Skeletal muscle tissue (tissue), 4 donors: Measurements from ENCODE around the gene EMILIN3. TPM values are rescaled to one million over a fixed set of nuclear protein-coding genes. Genes with fewer than 3 reads are reported as not detected.

Source experiments
- H3K27ac ChIP-seq: one replicate; pipeline ENCODE4 v1.7.0; 2013; ENCODE audit warnings: mild to moderate bottlenecking, low read depth, low read length, inconsistent platforms
- H3K27me3 ChIP-seq, 3 donors: one replicate each; pipeline ENCODE4 v1.7.0; 2013; ENCODE audit warnings: low read length in 3 of 3; ENCODE audit not compliant: control insufficient read depth in 3 of 3, insufficient read depth in 3 of 3
- H3K36me3 ChIP-seq, 3 donors: one replicate each; pipeline ENCODE4 v1.7.0; 2013; ENCODE audit warnings: low read length in 3 of 3; ENCODE audit not compliant: control insufficient read depth in 3 of 3, insufficient read depth in 3 of 3
- H3K4me1 ChIP-seq, 3 donors: one replicate each; pipeline ENCODE4 v1.7.0; 2013; ENCODE audit warnings: low read length in 3 of 3, mild to moderate bottlenecking in 3 of 3; ENCODE audit not compliant: control insufficient read depth in 3 of 3, insufficient read depth in 3 of 3
- H3K4me3 ChIP-seq, 3 donors: one replicate each; pipeline ENCODE4 v1.7.0; 2013; ENCODE audit warnings: low read length in 3 of 3
- H3K9ac ChIP-seq, 3 donors: one replicate each; pipeline ENCODE4 v1.7.0; 2013; ENCODE audit warnings: low read length in 3 of 3, mild to moderate bottlenecking in 3 of 3, moderate library complexity in 2 of 3, low read depth in 1 of 3
- H3K9me3 ChIP-seq, 3 donors: one replicate each; pipeline ENCODE4 v1.7.0; 2013; ENCODE audit warnings: low read length in 3 of 3; ENCODE audit not compliant: control insufficient read depth in 3 of 3
- total RNA-seq: library from RNA; depleted of rRNA; stranded (reverse); fragments of >200 nt; gene quantifications from one replicate; pipeline ENCODE4 v1.2.3, GENCODE V29; 2014
- donor health status: Osteomylitis.

EMILIN3 gene
- total RNA-seq, 1 donor from 2014 or later = 23.5 TPM

DNA sequence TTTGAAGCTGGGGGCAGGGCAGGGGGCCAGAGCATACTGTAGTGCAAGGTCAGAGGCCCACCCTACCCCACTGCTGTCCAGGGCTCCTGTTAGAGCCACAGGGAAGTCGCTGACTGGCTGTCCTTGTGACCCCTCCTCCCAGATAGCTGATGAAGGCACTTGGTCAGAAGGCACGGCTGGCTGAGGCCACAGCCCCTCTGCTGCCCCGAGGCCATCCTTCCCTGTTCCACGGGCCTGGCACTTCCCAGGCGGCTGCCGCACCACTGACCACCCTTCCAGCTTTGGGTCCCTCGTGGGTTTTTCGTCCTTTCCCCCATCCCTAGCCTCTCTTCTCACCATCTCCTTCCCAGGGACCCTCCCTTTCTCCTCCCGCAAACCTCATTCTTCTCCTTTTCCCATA is 9.2 kb upstream of the EMILIN3 start:
- Histone ChIP-seq H3K36me3 (no peaks in the 10 kb centered on the region), H3K9me3 (no peaks in the 10 kb centered on the region), H3K4me3 (no peak overlapping the region), H3K27me3 (peaks cover 0 to 2% (median 0%) of the 10 kb centered on the region in 3 donors), H3K4me1 (no peaks in the 10 kb centered on the region), H3K9ac (no peak overlapping the region), H3K27ac (no peak overlapping the region)

DNA sequence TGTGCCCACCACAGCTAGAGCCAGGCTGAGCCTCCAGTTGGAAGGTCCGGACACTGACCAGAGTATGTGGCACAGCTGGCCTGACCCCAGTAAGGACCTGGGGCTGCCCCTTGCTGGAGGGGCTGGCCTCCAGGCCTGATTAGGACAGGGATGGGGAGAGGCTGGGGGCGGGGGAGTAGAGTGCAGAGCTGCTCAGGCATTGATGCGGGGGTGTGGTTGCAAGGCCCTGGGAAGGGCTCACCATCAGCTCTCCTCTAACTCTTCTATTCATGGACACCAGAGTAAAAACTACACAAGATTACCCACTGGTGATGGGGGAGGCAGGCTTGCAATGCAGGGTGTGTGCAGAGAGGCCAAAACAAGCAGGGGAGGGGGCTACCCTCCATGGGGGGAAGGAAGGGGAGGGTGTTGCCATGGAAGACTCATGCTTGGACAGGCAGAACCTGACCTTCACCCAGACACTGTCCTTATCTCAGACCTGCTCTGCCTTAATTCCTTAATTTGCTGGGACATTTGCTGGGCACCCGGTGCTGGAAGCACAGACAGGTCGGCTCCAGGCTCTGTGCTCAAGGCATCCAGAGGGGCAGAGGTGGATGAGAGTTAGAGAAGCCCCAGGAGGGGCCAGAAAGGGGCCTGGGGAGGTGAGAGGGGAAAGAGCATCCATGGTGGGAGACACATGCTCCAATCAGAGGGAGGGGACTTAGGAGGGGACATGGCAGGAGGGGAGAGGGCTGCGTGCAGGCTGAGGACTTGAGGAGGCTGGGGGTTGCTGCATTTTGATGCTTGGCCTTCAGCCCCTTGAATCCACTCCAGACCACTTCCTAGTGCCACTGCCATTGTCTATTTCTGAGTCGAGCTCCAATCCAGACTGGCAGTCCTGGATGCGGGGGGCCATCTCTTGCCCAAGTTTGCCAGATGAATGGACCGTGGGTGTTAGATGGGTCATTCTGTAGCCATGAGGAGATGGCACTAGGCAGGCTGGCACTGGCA is 7.6 kb upstream of the EMILIN3 start:
- H3K27ac ChIP-seq = no peak overlapping the region
- peaks cover 0 to 1% (median 0%) of the 10 kb centered on the region in 3 donors for H3K27me3 ChIP-seq
- no peak overlapping the region for H3K4me3 ChIP-seq
- no peaks in the 10 kb centered on the region for H3K36me3 ChIP-seq
- H3K9me3 ChIP-seq = no peaks in the 10 kb centered on the region
- no peaks in the 10 kb centered on the region for H3K4me1 ChIP-seq
- H3K9ac ChIP-seq = no peak overlapping the region

DNA sequence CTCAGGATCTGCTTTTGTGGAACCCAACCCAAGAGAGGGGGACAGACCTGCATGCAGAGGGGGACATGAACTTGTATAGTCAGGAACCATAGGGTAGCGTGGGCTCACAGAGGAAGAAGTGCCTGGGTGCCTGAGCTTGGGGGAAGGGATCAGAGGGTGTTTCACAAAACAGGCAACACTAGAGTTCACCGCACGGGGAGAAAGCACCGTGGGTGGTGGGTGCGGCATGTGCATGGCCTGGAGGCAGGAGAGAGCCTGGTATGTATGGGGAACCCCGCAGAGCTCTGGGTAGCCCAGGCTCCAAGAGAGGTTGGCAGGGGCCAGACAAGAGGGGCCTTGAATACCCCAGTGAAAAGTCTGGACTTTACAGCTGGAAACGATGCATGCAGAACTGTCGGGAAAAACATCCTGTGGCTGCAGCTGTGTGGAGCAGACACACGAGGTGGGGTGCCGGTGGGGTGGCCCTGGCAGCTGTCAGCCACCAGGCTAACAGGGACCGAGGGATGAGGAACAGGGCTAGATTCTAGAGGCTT is 6.7 kb upstream of the EMILIN3 start:
- H3K27me3 ChIP-seq = peaks cover 0 to 4% (median 0%) of the 10 kb centered on the region in 3 donors
- no peaks in the 10 kb centered on the region for H3K9me3 ChIP-seq
- H3K4me1 ChIP-seq = no peaks in the 10 kb centered on the region
- H3K27ac ChIP-seq = no peak overlapping the region
- H3K36me3 ChIP-seq = no peaks in the 10 kb centered on the region
- no peak overlapping the region for H3K9ac ChIP-seq
- no peak overlapping the region for H3K4me3 ChIP-seq

DNA sequence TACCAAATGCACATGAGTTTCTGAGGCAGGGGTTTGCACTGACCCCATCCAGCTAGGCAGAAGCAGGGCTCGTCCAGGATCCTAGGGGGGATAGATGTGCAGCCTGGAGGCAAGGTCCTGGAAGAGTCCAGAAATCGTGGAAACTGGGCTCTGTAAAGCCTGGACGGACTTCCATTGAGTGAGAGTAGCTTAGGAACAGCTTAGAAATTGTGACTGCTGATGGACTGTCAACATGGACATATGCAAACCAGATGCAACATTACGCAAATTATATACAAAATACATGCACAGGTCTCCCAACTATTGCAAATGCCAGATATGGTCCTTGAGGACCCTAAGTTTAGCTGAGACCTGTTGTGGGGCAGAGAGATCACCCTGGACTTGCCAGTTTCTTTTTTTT is 4.8 kb upstream of the EMILIN3 start:
- H3K27ac ChIP-seq = no peak overlapping the region
- no peaks in the 10 kb centered on the region for H3K36me3 ChIP-seq
- no peak overlapping the region for H3K9ac ChIP-seq

DNA sequence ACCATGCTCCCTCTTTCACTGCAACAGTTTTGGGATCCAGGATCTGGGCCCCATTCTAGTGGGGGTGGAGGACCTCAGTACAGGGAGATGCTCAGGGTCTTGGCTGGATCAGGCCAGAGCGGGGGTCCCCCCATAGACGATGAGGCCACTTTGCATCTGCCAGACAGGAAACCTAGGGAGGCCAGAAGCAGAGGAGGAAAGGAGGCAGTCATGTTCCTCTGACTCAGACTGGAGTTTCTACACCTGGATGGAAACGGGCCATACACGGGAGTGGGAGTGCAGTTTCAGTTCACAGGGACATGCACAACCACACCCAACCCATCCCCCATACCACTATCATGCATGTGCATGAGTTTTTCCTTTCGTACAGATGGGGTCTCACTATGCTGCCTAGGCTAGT is 3.6 kb upstream of the EMILIN3 start:
- Histone ChIP-seq H3K4me1 (peaks cover 3 to 7% (median 6%) of the 10 kb centered on the region in 3 donors), H3K27me3 (peaks cover 21 to 30% (median 24%) of the 10 kb centered on the region in 3 donors), H3K36me3 (no peaks in the 10 kb centered on the region), H3K4me3 (no peak overlapping the region), H3K27ac (no peak overlapping the region), H3K9ac (no peak overlapping the region), H3K9me3 (no peaks in the 10 kb centered on the region)

More for the DNA sequence above, 4.8 kb upstream of the EMILIN3 start:
- Histone ChIP-seq H3K9me3 (no peaks in the 10 kb centered on the region), H3K4me1 (no peaks in the 10 kb centered on the region), H3K4me3 (no peak overlapping the region), H3K27me3 (peaks cover 14 to 18% (median 14%) of the 10 kb centered on the region in 3 donors)

DNA sequence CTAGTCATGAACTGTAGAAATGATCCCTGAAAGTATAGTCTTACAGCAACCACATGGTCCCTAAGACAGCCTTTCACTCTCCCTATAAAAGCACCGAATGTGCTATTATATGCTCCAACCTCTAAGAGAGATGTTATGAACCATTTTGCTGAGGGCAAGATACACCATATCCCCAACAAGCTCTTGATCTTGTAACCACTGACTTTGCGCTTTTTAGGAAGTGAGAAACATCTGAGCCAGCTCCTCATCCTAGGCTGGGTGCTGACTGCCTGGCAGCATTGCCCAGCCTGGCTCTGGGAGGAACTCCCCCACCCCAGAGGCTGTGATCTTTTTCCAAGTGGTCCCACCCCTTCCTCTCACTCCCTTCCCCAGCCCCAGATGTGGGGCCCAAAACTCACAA is 3.1 kb upstream of the EMILIN3 start:
- peaks cover 3 to 7% (median 6%) of the 10 kb centered on the region in 3 donors for H3K4me1 ChIP-seq
- H3K4me3 ChIP-seq = no peak overlapping the region
- no peaks in the 10 kb centered on the region for H3K36me3 ChIP-seq
- H3K9ac ChIP-seq = no peak overlapping the region
- H3K27ac ChIP-seq = no peak overlapping the region
- peaks cover 26 to 35% (median 29%) of the 10 kb centered on the region in 3 donors for H3K27me3 ChIP-seq
- H3K9me3 ChIP-seq = no peaks in the 10 kb centered on the region

DNA sequence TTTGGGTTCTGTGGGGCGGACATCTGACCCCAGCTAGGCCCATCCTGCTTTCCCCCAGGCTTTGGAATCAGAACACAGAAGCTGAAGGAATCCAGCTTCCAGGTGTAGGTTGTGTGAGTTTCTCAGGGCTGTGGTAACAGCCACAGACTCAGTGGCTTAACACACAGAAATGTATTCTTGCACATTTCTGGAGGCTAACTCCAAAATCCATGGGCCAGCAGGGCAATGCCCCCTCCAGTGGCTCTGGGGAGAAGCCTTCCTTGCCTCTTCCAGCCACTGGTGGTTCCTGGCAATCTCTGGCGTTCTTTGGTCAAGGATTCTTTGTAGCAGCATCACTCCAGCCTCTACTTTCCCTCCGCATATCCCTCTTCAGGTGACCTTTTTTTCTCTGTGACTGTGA is 1.3 kb upstream of the EMILIN3 start:
- peaks cover 3 to 7% (median 6%) of the 10 kb centered on the region in 3 donors for H3K4me1 ChIP-seq
- no peak overlapping the region for H3K27ac ChIP-seq
- no peak overlapping the region for H3K9ac ChIP-seq
- H3K4me3 ChIP-seq = no peak overlapping the region
- no peaks in the 10 kb centered on the region for H3K9me3 ChIP-seq
- H3K27me3 ChIP-seq = peaks cover 33 to 44% (median 42%) of the 10 kb centered on the region in 3 donors
- no peaks in the 10 kb centered on the region for H3K36me3 ChIP-seq

DNA sequence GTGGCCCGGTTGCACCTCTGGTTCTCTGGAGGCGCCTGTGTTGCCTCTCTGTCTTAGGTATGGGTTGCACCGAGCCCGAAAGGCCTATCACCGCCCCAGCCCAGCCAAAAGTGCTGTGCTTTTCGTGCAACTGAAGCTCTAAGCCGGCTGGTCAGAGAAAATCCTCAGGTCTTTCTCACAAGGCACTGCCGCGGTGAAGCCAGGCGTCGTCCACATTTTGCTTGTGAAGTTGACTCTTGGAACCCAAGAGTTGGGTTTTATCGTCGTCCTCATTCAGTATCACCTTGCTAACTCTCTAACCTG is 726 bp upstream of the EMILIN3 start:
- H3K27me3 ChIP-seq = peaks cover 33 to 46% (median 44%) of the 10 kb centered on the region in 3 donors
- H3K9me3 ChIP-seq = no peaks in the 10 kb centered on the region
- no peak overlapping the region for H3K9ac ChIP-seq
- H3K4me1 ChIP-seq = peaks cover 7 to 11% (median 11%) of the 10 kb centered on the region in 3 donors
- no peaks in the 10 kb centered on the region for H3K36me3 ChIP-seq
- no peak overlapping the region for H3K27ac ChIP-seq
- no peak overlapping the region for H3K4me3 ChIP-seq

DNA sequence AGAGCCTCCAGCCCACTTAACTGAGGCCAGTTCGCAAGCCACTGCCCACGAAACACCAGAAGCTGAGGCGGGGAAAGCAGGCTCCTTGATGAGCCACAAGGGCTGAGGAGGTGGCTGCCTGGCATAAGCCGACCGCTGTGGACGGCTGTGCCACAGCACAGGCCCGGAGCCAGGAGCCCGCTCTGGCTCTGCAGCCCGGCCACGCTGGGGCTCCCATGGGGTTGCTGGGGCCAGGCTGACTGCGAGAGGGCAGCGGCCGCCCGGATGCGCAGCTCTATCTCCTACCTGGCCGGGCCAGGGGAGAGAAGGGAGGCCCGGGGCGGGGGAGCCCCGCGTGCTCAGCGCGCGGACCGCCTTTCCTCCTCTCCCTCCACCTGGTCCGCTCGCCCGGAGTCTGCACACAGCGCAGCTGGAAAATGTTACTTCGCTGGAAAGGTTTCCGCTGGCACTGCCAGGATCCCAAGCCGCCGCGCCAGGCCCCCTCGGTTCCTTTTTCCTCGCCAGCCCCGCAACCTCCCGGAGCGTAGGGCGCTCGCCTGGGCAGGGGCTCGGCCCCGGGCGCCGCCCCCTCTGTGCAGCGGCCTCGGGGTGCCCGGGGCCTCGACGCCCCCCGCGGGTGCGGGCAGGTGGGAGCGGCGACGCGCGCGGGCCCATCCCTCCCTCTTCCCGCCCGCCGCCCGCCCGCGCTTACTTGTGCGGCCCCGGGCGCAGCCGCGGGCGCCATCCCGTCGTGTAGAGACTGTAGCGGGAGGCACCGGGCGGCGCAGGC is 657 bp downstream of the EMILIN3 start:
- Histone ChIP-seq H3K4me3 (peak overlapping the region in 2 of 3 donors; percentile 22 to 51), H3K4me1 (peaks cover 18 to 25% (median 23%) of the 10 kb centered on the region in 3 donors), H3K36me3 (no peaks in the 10 kb centered on the region), H3K27ac (no peak overlapping the region), H3K27me3 (peaks cover 33 to 46% (median 44%) of the 10 kb centered on the region in 3 donors), H3K9ac (no peak overlapping the region), H3K9me3 (no peaks in the 10 kb centered on the region)
